Globus pallidus (tissue), 1 donor: ENCODE data around the gene PCDH10.

ENCODE experiments used
- DNase-seq: peaks from one replicate; pipeline ENCODE4 v3.0.0-alpha.2; 2015; ENCODE audit warnings: low spot score

The PCDH10 gene

DNA sequence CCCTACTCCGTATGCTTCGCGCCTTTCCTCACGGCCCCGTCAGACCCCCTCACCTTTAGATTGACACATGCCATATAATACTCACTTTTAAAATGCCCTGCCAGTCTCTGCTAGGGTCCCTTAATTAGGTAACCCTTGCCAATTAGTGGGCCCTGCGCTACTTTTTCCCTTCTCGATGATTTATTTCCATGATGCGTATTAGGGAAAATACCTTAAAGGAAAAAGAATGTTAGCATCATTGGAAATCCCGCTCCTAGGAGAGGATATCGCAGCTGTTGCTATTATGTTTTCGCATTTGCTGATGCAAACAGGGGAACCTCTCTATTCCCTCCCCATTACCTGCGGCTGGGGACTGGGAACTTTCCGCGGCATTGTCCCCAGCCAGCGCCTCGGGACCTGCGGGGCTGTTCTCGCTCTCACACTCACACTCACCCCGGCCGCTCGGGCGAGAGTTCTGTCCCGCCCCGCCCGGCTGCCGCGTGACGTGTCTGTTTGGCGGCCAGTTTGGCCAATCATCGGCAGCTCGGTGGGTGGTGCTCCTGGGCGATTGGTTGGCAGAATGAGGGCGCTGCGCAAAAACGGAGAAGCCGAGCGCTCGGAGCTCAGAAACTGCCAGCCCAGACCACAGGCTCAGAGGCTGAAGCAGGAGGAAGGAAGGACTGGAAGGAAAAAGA lies at the start of gene PCDH10:
Gene PCDH10 (plus strand): TSS at position 605 of the 674 bp plus-strand sequence. CDS start 847 bp downstream, outside the sequence.
- peak; percentile 98 for DNase-seq

DNA sequence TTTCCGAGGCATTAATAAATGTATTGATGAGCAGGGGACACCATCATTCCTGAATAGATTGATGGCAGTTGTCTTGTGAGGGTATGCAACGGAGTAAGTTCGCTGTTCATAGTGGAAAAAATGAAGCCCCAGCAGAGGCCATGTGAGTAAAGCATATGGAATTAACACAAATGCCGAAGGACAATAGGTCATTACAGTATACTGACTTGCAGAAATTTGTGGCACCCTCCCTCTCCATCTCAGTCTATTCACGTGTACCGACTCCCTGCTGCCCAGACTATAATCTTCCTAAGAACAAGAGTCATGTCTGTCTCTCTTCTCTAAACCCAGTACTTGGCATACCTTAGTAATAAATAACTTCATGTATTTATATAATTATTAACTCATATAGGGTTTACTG lies 47.1 kb upstream of the PCDH10 start:
- DNase-seq = no peak

- no peak for DNase-seq
Measured at GRCh38 chr4:133102612-133103409, 46.3 kb upstream of the PCDH10 start.

GRCh38 chr4:133112641-133113040 lies 36.5 kb upstream of the PCDH10 start:
- no peak for DNase-seq

- DNase-seq = no peak
Measured at GRCh38 chr4:133124746-133125145, 24.3 kb upstream of the PCDH10 start.

DNA sequence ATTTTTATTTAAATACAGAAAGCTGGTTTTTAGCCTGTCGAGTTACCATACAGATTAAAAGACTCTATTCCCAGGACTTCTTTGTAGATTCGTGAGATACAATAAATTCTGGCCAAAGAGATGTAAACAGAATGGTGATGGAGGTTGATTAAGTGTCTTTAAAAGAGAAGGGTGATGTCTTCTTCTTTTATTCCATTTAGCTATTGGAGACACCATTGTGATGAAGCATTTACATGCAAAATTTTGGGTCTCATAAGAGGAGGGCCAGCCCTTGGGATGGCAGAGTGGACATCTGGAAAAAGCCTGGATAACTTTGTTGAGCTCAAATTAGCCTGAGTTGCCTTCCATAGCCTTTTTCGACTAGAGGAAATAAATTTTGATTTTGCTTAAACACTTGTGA lies 21.6 kb upstream of the PCDH10 start:
- DNase-seq = no peak

- no peak for DNase-seq
Measured at GRCh38 chr4:133129237-133129636, 19.9 kb upstream of the PCDH10 start.

- no peak for DNase-seq
Measured at GRCh38 chr4:133130171-133130570, 18.9 kb upstream of the PCDH10 start.

DNA sequence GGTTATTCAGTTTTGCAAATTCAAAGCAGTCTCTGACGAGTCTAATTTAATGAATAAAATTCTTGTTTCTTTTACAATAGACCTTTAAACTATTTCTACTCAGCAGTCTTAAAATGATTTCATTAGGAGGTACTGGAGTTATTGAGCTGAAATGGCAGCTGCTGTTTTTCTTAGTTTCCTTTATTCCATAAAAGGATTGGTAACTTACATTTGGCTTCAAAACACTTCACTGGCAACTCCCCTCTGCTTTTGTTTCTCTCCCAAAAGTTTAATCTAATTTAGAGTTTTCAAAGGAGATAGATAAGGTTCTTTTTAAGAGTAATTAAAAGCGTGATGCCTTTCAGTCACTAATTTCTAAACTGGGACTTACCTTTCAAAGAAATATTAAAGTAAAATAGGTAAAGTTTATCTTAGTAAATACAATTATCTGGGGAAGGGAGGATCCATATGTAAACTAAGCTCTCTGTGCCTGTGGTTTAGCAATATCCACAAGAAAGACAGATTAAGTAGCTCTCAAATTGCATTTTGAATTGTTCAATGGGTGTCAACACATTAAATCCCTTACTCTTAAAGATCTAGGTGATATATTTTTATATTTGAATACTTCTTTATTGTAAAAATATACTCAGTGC lies 17.1 kb upstream of the PCDH10 start:
- DNase-seq = no peak

- DNase-seq = no peak
Measured at GRCh38 chr4:133136833-133137232, 12.3 kb upstream of the PCDH10 start.

GRCh38 chr4:133137571-133137970 lies 11.5 kb upstream of the PCDH10 start:
- DNase-seq = no peak

DNA sequence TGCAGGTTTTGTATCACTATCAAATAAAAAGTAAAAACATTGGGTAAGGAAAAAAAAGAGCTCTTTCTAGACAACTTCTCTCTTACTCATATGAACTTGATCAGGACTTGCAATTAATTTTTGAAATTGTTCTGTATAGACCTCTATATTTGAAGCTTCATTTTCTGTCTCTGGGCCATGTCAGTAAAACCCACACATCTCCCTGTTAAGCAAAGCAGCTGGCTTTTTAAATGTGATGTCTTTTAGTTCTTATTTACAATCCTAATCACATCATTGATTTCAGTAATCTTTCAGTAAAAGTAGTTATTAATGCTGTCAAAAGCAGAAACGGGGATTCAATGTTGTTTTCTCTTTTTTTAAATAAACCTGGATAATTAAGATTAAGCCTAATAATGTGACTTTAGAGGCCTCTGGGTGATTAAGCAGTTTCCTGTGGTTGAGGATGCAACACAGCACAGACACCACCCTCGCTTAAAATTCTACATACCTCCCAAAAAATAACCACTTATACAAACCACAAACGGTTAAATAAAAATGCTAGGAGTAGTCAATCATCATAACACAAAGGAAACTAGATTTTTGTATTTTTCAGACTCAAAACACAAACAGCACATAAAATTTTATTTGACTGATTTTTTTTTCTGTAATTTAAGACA lies 5.2 kb upstream of the PCDH10 start:
- DNase-seq = no peak

DNA sequence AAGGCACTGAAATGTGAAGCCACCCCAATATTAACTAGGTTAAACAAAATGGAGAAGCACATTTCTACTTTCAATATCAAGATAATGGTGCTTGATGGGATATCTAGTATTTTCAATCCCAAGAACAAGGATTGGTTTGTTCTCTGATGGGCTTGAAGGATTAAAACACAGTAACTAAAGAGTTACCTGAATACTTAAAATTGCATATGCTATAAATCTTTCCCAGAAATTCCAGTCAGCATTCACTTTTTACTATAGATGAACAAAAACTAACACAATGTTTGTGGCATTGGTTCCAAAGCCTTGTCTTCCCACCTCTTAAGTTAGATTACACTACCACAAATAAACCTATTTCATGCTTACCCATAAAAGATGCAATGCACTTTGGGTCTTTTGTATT lies 3.9 kb upstream of the PCDH10 start:
- DNase-seq = no peak

GRCh38 chr4:133145758-133146573 lies 3.1 kb upstream of the PCDH10 start:
- no peak for DNase-seq

- DNase-seq = peak; percentile 92
Measured at GRCh38 chr4:133146574-133147241, 2.4 kb upstream of the PCDH10 start.

- no peak for DNase-seq
Measured at GRCh38 chr4:133147286-133147821, 1.7 kb upstream of the PCDH10 start.

GRCh38 chr4:133147921-133148689 lies 989 bp upstream of the PCDH10 start:
- DNase-seq = peak; percentile 80

- no peak for DNase-seq
Measured at GRCh38 chr4:133149364-133149695, 236 bp downstream of the PCDH10 start.

DNA sequence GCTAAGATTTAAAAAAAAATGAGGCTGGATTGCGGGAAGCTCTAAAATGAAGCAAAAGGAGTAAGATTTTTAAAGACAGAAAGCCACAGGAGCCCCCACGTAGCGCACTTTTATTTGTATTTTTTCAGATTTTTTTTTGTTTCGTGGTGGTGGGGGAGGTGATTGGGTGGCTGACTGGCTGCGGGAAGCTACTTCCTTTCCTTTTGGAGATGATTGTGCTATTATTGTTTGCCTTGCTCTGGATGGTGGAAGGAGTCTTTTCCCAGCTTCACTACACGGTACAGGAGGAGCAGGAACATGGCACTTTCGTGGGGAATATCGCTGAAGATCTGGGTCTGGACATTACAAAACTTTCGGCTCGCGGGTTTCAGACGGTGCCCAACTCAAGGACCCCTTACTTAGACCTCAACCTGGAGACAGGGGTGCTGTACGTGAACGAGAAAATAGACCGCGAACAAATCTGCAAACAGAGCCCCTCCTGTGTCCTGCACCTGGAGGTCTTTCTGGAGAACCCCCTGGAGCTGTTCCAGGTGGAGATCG lies 908 bp downstream of the PCDH10 start:
- DNase-seq = no peak
